ENCODE measurements around the gene TBCD. TPM values are rescaled to one million over a fixed set of nuclear protein-coding genes. Genes with fewer than 3 reads are reported as not detected.

The TBCD gene
- polyA plus RNA-seq, 1 experiment, result 38.6 TPM

GRCh38 chr17:82825540-82826124 lies 73.8 kb downstream of the TBCD start:
- ChIA-PET POLR2A (no interaction called here), CTCF (interaction anchor here (1.0 to 1.1 kb wide), 2 partner anchors 13 kb away, joined by 3 read pairs; no protein-coding TSS in a partner anchor)
- Histone ChIP-seq H3K27me3 (ENCODE audit: control insufficient read depth, insufficient read depth, low read length) (no peaks in the 10 kb centered on the region), H3K36me3 (ENCODE audit: control insufficient read depth, insufficient read depth, low read length) (peaks cover 1% of the 10 kb centered on the region; the same call in 1 of the 2 replicates), H3K4me3 (ENCODE audit: low read depth, low read length) (no peak overlapping the region)
- TF ChIP-seq CTCF (IDR thresholded peaks at IDR 0.05; ENCODE audit: insufficient read depth, low read depth, low read length), result no peak
- DNase-seq (ENCODE audit: low read depth), result no peak

GRCh38 chr17:82826211-82826610 lies 74.3 kb downstream of the TBCD start:
- no peak for DNase-seq (ENCODE audit: low read depth)
- Histone ChIP-seq H3K36me3 (ENCODE audit: control insufficient read depth, insufficient read depth, low read length) (peaks cover 1% of the 10 kb centered on the region), H3K4me3 (ENCODE audit: low read depth, low read length) (no peak overlapping the region), H3K27me3 (ENCODE audit: control insufficient read depth, insufficient read depth, low read length) (no peaks in the 10 kb centered on the region)
- POLR2A ChIA-PET, result no interaction called here
- no peak for TF ChIP-seq CTCF (IDR thresholded peaks at IDR 0.05; ENCODE audit: insufficient read depth, low read depth, low read length)
- CTCF ChIA-PET, result interaction anchor here (0.7 to 1.0 kb wide), 2 partner anchors 10 to 12 kb away, joined by 3 read pairs; no protein-coding TSS in a partner anchor

- CTCF ChIA-PET, result no interaction called here
- TF ChIP-seq CTCF (IDR thresholded peaks at IDR 0.05; ENCODE audit: insufficient read depth, low read depth, low read length), result no peak
- Histone ChIP-seq H3K36me3 (ENCODE audit: control insufficient read depth, insufficient read depth, low read length) (peaks cover 4% of the 10 kb centered on the region), H3K4me3 (ENCODE audit: low read depth, low read length) (no peak overlapping the region), H3K27me3 (ENCODE audit: control insufficient read depth, insufficient read depth, low read length) (no peaks in the 10 kb centered on the region)
- POLR2A ChIA-PET, result no interaction called here
- no peak for DNase-seq (ENCODE audit: low read depth)
These were observed 75.1 kb downstream of the TBCD start for GRCh38 chr17:82826956-82827355.

DNA sequence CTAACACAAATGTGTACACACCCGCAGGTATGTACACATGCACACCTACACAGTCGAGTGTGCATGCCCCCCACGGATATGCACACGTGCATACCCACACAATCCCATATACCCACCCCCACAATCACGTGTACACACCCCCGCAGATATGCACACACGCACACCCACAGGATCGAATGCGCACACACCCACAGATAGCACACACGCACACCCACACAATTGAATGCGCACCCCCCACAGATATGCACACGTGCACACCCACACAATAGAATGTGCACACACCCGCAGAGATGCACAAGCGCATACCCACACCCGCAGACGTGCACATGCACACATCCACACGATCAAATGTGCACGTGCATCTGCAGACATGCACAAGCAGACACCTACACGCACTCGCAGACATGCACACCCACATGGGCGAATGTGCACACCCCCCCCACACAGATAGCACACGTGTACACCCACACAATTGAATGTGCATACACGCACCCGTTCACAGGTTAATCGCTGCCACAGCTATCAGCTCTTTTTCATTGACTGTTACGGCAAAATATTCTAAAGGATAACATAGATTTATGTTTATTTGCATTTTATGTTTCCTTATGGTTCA lies 77.1 kb downstream of the TBCD start:
- ChIA-PET CTCF (no interaction called here), POLR2A (no interaction called here)
- DNase-seq (ENCODE audit: low read depth), result no peak
- Histone ChIP-seq H3K27me3 (ENCODE audit: control insufficient read depth, insufficient read depth, low read length) (no peaks in the 10 kb centered on the region), H3K36me3 (ENCODE audit: control insufficient read depth, insufficient read depth, low read length) (peaks cover 5% of the 10 kb centered on the region), H3K4me3 (ENCODE audit: low read depth, low read length) (no peak overlapping the region)
- no peak for TF ChIP-seq CTCF (IDR thresholded peaks at IDR 0.05; ENCODE audit: insufficient read depth, low read depth, low read length)

GRCh38 chr17:82830249-82830661 lies 78.4 kb downstream of the TBCD start:
- Histone ChIP-seq H3K27me3 (ENCODE audit: control insufficient read depth, insufficient read depth, low read length) (no peaks in the 10 kb centered on the region), H3K36me3 (ENCODE audit: control insufficient read depth, insufficient read depth, low read length) (peaks cover 5% of the 10 kb centered on the region), H3K4me3 (ENCODE audit: low read depth, low read length) (no peak overlapping the region)
- CTCF ChIA-PET, result interaction anchor here (1.0 kb wide), 1 partner anchor 314 kb away, joined by 3 read pairs; no protein-coding TSS in a partner anchor
- TF ChIP-seq CTCF (IDR thresholded peaks at IDR 0.05; ENCODE audit: insufficient read depth, low read depth, low read length), result no peak
- DNase-seq (ENCODE audit: low read depth), result no peak
- POLR2A ChIA-PET, result no interaction called here
